Mucosa of descending colon (tissue), 3 donors: ENCODE results near the gene CEP131. TPM values are rescaled to one million over a fixed set of nuclear protein-coding genes. Genes with fewer than 3 reads are reported as not detected.

ENCODE experiments used
- ATAC-seq: fragments of 200-7000 bp; cut with Tn5 transposase; one replicate; pipeline ENCODE4 v1.9.1; 2020; ENCODE audit warnings: mild to moderate bottlenecking, moderate library complexity
- DNase-seq, 3 donors: peaks; one replicate each; pipeline ENCODE4 v3.0.0-alpha.2; 2020
- H3K36me3 ChIP-seq: fragments of 200-600 bp; one replicate; pipeline ENCODE4 v1.8.0; 2021; ENCODE audit warnings: low read depth, mild to moderate bottlenecking
- H3K4me1 ChIP-seq: fragments of 200-600 bp; one replicate; pipeline ENCODE4 v1.8.0; 2021; ENCODE audit warnings: low read depth, mild to moderate bottlenecking
- H3K4me3 ChIP-seq: fragments of 200-600 bp; one replicate; pipeline ENCODE4 v1.8.0; 2021; ENCODE audit warnings: mild to moderate bottlenecking
- H3K9me3 ChIP-seq: fragments of 200-600 bp; one replicate; pipeline ENCODE4 v1.8.0; 2021; ENCODE audit warnings: mild to moderate bottlenecking
- CTCF ChIP-seq: fragments of 200-600 bp; IDR thresholded peaks from one replicate; pipeline ENCODE4 v1.8.0; 2022; ENCODE audit warnings: antibody characterized with exemption, mild to moderate bottlenecking
- intact Hi-C, 2 donors: fragments of 100-400 bp; cut with DNase I in 1 of 2; cut with micrococcal nuclease in 1 of 2; formaldehyde crosslinking; loops; one replicate each; pipeline versions ENCODE4 v1.11.0 to v1.11.1; 2022; cut with DNase I, micrococcal nuclease
- total RNA-seq, 3 donors: library from RNA; stranded (reverse); fragmentation: NEBNext Ultra II Directional in 2 of 3; extraction: Animal tissue kit (Norgen Biotek cat#: 25700) in 2 of 3; gene quantifications; one replicate each; pipeline versions ENCODE4 v1.2.1 to v1.2.4, GENCODE V29; 2021 to 2023
- donor health status: DM: no; HTN: no; CAD: no; lungs with moderate emphysema.
- donor health status: DM: no; HTN: no; CAD: no.
- donor health status: DM: no; HTN: yes; CAD: no.

Gene CEP131
- total RNA-seq, 3 donors from 2014 or later: 5.7 to 9.3 (median 8.7) TPM

GRCh38 chr17:81194225-81194760, 28.5 kb downstream of the CEP131 start:
- intact Hi-C loops: no loop called here

GRCh38 chr17:81193470-81194224, 29.1 kb downstream of the CEP131 start:
- H3K36me3 ChIP-seq: no peaks in the 10 kb centered on the region
- intact Hi-C loops: no loop called here
- DNase-seq: no peak

More at GRCh38 chr17:81194225-81194760, 28.5 kb downstream of the CEP131 start:
- TF ChIP-seq CTCF: no peak
- Histone ChIP-seq H3K9me3 (no peaks in the 10 kb centered on the region), H3K36me3 (no peaks in the 10 kb centered on the region), H3K4me3 (no peak overlapping the region), H3K4me1 (no peaks in the 10 kb centered on the region)
- DNase-seq (no peak), ATAC-seq (no peak)

DNA sequence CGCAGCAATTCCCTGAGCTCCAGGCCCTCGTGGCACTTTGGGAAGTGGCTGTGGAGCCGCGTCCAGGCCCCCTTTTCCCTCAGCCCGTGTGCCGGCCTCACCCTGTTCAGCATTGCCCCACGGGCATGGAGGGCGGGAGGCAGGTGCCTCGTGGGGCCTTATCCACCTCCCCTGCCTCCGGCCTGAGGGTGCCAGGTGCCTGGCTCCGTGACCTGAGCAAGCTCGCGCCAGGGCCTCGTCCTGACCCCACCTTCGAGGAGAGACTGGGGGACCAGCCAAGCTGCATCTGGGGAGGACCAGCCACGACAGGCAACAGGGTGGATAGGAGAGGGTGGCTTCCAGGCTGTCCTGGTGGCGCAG, 29.7 kb downstream of the CEP131 start:
- Histone ChIP-seq H3K4me3 (no peak overlapping the region), H3K9me3 (no peaks in the 10 kb centered on the region), H3K4me1 (no peaks in the 10 kb centered on the region), H3K36me3 (no peaks in the 10 kb centered on the region)
- ATAC-seq (no peak), DNase-seq (no peak)
- no peak for TF ChIP-seq CTCF
- intact Hi-C loops: no loop called here

More at GRCh38 chr17:81193470-81194224, 29.1 kb downstream of the CEP131 start:
- no peak overlapping the region for H3K4me3 ChIP-seq
- H3K9me3 ChIP-seq: no peaks in the 10 kb centered on the region
- no peak for ATAC-seq
- H3K4me1 ChIP-seq: no peaks in the 10 kb centered on the region
- no peak for TF ChIP-seq CTCF

GRCh38 chr17:81192386-81193050, 30.2 kb downstream of the CEP131 start:
- intact Hi-C loops: no loop called here
- no peaks in the 10 kb centered on the region for H3K4me1 ChIP-seq
- no peaks in the 10 kb centered on the region for H3K36me3 ChIP-seq
- no peak for DNase-seq
- no peak overlapping the region for H3K4me3 ChIP-seq
- no peak for TF ChIP-seq CTCF
- no peak for ATAC-seq
- no peaks in the 10 kb centered on the region for H3K9me3 ChIP-seq

- DNase-seq (no peak), ATAC-seq (no peak)
- Histone ChIP-seq H3K4me1 (no peaks in the 10 kb centered on the region), H3K36me3 (no peaks in the 10 kb centered on the region), H3K4me3 (no peak overlapping the region), H3K9me3 (no peaks in the 10 kb centered on the region)
- TF ChIP-seq CTCF: no peak
- intact Hi-C loops: no loop called here
Measured at GRCh38 chr17:81191646-81192045, 31.1 kb downstream of the CEP131 start.
